Stimulated activated CD8-positive, alpha-beta memory T cell treated with anti-CD3 and anti-CD28 coated beads, Interleukin-15, amount 100 ng/mL, for 48 hours (primary cell): ENCODE measurements around the gene AKAP1.
"Not testable (repeated sequence)": the region's sequence is repeated elsewhere in the genome, so short reads cannot be mapped to it uniquely, and the experiment has no call there.

ENCODE experiments used
- DNase-seq, 2 donors: peaks; one replicate each; pipeline ENCODE4 v3.0.0-alpha.2; 2020; ENCODE audit warnings: low read depth in 2 of 2

AKAP1 gene

DNA sequence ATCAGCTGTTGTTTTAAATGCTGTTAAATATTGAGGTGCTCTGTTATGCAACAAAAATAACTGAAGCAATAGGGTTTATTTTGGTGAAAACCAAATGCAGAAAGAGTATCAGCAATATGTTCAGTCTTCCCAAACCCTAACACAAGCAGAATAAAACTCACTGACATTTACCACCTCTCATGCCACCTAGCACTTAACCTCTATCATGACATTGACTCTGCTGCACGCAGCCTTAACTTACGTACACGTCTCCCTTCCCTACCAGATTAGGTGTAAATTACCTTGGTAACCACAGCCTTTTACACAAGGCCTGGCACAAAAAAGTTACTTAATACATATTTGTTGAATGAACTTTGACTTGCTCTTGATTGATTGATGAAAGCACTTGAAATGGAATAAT is 9.9 kb upstream of the AKAP1 start:
- no peak for DNase-seq

DNA sequence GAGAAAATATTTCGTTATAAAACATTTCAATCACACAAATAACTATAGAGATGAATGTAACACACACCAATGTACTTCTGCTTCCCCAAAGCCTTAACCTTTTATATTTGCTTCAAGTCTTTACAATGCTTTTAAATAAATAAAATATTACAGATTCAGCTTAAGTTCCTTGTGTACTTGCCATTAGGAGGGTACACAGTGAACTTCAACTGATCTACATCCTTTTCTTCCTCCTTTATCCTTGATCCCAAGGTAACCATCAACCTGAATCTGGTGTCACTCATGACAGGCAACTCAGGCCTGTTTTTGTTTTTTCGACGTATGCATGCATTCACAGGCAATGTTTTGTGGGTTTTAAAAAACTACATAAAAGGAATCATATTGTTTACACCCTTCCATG is 9.3 kb upstream of the AKAP1 start:
- DNase-seq: no peak

DNA sequence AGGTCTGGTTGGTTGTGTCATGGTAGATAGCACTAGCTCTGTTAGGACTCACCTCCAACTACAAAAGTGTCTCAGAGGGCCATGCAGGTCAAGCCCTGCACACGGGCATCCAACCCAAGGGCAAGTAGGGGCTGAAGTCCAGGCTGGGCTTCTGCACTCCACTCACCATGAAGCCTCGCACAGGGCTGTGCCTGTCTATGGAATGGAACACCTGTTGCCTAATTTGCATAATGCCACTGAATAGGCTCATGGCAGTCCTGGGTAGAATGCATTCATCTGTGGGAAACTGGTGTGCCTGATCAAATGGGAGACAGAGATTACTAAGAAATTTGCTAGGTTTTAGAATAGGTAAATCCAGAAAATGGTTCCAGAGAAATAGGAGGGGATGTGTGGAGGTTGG is 8.0 kb upstream of the AKAP1 start:
- DNase-seq: no peak

DNA sequence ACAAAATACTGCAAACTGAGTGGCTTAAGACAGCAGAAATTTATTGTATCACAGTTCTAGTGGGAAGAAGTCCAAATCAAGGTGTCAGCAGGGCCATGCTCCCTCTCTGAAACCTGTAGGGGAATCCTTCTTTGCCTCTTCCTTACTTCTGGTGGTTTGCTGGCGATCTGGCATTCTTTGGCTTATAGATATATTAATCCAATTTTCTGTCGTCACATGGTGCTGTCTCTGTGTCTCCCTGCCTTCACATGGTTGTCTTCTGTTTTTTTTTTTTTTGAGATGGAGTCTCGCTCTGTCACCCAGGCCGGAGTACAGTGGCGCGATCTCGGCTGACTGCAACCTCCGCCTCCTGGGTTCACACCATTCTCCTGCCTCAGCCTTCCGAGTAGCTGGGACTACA is 6.8 kb upstream of the AKAP1 start:
- no peak for DNase-seq

DNA sequence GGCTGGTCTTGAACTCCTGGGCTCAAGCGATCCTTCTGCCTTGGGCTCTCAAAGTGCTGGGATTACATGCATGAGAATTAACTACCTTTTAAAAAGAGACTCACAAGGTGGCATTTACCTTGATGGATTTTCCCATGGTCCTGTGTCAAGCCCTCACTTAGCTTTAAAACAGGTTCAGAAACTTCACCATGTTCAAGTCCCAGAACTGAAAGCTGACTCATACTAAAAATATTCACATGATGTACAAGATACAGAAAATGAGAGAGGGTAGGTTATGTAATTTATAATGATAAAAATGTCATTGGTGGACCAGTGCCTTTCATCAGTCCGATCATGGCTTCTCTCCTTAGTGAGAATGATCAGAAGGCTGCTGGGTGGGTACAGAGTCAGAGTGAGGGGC is 4.3 kb upstream of the AKAP1 start:
- no peak for DNase-seq

DNA sequence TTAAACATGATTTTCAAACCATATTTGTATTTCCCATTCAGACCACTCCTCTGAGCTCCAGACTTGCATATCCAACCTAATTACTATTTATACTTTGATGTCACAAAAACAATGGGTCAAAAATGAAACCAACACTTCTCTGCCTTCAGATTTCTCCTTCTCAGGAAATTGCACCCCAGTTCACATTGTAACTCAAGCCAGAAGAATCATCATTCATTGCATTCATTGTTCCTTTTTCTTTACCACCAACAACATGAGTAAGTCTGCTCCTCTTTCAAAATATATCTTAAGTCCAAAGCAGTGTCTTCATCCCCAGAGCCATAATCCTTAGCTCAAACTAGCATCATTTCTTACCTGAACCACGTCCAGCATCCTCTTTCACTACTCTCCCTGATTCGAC is 2.6 kb upstream of the AKAP1 start:
- DNase-seq: no peak

DNA sequence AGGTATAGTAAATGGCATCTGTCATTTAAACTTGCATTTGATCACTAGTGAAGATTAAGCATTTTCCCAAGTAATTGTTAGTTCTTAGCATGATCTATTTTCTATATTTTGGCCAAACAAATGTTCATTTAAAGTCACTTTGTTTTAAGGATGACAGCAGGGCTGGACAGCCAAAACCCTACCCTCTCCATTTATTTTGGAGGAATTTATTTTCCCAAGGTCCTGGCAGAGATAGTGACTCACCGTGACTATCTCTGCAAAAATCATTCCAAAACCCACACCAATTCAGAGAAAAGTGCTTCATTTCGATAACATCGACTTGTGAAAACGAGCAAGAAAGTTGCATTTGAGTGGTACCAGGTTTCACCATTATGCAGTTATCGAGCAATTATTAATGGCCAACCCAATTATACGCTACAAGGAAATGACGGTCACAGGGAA is 665 bp upstream of the AKAP1 start:
- no peak for DNase-seq

DNA sequence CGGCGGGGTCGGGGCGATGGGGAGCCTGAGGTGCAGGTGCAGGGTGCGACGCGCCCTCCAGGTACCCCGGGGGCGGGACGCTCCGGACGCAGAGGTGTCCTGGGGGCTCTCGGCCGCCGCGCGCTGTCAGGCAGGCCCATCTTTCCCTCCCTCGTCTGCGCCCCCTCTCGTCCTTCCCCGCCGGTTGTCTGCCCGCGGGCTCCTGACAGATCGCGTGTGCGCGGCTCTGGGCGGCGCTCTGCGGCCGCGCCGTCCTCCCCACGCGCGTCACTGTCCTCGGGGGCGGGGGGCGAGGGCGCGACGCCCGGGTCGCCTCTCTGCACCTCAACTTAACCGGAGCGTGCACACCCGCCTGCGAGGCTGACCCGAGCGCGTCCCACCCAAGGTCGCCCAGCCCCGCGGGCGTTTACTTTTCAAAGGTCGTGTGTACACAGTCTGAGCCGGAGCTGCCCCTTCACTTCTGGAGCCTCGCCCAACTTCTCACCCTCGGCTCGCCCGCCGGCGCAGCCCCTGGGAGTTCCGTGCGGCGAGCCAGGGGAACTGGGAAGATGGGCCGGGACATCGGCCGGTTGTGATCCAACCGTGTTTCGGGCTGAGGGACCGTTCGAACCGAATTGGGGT is 512 bp downstream of the AKAP1 start:
- DNase-seq: peak; percentile 28 to 30

DNA sequence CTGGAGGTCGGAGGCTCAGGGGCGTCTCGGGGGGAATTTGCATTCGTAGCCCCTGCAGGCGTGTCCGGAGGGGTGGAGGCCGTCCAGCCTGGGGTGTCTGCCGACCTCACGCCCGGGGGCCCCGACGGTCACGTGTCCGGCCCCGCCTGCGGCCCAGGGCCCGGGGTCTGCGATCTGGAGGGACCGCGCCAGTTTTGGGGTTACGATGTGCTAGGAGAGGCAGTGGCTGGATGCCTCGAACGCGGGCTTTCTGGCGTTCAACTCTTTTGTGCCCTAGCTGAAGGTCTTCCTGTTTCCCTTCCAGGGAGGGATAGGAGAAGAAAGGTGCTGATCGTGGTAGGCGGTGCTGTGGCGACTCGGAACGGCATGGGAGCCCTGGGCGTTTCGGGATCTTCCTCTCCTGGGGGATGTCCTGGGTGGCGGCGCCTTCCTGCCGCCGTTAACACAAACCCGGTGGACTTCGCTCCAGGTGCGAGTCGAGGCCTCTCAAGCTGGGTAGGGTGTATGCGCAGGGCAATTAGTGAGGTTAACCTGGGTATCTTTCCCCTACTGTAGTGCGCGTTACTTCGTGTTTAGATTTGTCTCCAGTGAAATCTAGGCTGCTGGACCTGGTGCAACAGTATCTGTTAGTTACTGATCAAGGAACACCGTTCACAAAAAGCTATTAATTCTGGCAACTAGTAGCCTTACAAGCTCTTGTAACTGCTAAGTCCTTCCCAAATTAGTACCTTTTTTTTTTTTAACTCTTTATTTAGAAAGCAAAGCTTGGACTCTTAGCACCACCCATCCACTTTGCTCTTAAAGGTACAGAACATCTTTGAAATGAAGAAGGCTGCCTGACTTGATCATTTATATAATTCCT is 1.3 kb downstream of the AKAP1 start:
- DNase-seq: no peak

DNA sequence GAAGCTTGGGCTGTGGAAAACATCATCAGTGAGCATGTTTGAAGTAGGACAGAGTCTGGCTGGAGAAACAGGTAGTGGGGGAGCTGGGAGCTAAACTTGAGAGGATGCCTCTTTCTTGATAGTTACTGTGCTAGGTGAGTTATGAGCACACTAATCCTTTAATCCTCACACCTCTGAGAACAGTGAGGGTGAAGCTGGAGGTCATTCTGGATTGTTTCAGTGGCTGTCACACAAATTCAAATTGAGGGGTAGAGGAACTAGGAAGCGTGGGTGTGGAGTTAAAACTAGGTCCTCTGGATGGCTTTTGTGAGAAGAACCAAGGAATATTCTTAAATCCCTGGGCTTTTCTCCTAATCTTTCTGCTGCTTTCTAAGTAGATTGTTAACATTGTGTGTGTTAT is 3.3 kb downstream of the AKAP1 start:
- no peak for DNase-seq

DNA sequence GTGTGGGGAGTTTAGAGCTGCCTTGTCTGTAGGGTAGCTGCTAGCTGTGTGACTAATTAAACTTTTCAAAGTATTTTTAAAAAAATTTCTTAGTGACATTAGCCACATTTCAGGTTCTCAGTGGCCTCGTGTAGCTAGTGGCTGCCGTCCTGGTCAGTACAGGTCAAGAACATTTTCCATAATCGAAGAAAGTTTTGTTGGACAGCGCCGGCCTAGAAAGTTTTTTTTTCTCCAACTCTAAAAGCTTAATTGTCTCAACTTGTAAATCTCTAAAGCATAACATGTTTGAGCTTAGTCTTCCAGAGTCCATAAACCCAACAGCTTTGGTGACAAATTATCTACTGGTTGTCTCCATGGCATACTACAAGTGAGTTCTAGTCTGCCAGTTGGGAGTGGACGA is 4.3 kb downstream of the AKAP1 start:
- DNase-seq: no peak

DNA sequence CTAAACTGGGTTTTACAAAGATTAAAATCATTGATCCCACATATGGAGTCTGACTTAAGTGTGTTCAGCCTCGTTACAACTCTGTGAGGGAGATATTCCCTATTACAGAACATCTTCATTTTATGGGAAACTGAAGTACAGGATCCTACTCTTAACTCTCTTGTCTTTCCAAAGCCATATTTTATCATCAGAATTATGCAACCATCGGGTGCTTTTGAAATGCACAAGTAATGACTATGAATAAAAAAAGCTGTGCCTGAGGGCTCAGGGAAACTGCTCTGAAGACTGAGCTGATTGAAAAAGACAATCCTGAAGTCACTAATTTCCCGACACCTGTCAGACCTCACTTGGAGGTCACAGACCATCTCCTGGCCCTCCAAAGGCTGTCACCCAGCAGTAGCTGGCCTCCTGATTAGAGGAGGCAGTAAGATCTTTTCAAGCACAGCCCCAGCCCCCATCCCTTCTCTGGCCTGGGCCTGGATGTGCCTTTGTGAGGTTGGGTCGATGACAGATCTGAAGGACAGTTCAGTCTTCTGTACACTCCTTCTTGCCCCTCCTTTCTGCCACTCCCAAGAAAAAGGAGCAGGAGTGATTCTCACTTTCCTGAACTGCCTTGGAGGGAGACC is 5.6 kb downstream of the AKAP1 start:
- no peak for DNase-seq

DNA sequence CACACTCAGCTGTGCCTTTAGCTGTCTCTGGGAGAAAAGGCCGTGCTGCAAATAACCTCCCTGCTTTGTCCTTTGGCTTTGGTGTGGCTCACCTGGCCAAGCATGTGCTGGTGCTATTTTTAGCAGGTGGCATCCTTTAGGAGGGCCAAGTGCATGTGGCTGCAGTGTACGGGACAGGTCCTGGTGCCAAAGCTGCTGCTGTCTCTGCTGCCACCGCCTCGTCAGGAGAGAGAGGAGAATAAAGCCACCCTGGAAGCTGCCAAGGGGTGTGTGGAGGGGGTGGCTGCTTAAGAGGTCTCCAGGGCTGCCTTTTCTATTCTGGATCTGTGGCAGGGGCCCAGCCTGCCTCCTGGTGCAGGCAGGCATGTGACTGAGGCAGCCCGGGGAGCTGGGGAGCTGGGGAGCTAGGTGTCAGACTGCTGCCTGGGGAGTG is 6.2 kb downstream of the AKAP1 start:
- no peak for DNase-seq

DNA sequence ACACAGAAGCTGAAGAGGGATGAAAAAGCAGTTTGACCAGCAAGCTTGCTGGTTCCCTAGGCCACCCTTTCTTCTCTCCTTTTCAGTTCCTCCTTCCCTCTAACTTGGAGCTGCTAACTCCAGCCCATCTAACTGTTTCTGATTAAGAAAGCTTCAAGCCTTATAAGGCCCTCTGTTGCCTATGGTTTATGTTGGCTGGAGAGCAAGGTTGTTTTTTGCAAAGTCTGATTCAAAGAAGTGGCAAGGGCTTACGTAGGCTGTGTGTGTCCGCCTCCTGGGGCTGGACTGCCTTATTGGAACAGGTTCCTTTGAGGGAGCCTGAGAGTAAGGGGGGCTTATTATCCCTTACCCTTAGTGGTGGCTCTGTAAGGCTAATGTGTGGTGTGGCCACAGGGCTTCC is 7.1 kb downstream of the AKAP1 start:
- no peak for DNase-seq

DNA sequence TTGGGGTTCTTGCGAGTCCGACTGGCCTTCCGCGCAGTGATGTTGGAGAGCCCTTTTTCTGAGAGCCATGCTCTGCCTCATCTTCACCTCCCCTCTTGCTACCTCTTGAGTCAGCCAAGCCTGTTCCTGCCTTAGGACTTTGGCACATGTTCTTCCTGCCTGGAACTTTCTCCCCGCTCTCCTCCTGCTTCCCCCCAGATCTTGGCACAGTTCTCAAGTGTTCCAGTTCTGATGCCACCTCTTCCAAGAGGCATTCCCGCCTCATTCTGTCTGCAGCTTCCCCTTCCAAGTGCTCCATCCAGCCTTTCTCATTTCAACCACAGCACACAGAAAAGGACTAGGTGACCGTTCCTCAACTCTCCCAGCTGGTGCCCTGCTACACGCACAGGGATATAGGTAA is 7.7 kb downstream of the AKAP1 start:
- no peak for DNase-seq

DNA sequence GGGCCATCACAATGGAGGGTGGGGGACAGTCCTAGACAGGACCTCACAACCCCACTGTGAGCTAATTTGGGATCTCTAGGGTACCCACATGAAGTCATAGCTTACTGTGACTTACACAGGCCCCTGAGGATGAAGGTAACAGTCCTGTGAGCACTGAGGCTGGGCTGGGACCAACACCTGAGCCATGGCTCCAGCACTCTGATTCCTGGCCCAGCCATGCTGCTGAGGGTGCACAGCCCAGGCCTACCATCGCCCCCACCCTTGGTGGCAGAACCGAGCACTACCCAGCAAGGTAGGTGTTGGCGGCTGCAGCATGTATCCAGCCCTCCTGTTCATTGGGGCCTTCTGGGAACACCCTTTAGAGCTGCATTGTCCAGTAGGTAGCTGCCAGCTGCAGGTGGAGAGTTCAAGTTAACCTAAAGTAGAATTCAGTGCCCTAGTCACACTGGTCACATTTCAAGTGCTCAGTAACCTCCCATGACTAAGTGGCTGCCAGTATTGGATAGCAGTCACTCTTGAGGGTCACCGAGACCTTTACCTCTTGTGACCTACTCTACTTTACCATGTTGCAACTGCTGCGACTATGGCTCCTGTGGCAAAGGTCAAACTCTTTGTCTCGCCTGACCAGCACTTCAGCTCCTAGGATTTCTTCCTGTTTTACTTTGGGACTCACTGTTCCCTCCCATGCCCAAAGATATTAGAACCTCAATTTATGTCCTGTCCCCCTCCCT is 11.6 kb downstream of the AKAP1 start:
- no peak for DNase-seq

DNA sequence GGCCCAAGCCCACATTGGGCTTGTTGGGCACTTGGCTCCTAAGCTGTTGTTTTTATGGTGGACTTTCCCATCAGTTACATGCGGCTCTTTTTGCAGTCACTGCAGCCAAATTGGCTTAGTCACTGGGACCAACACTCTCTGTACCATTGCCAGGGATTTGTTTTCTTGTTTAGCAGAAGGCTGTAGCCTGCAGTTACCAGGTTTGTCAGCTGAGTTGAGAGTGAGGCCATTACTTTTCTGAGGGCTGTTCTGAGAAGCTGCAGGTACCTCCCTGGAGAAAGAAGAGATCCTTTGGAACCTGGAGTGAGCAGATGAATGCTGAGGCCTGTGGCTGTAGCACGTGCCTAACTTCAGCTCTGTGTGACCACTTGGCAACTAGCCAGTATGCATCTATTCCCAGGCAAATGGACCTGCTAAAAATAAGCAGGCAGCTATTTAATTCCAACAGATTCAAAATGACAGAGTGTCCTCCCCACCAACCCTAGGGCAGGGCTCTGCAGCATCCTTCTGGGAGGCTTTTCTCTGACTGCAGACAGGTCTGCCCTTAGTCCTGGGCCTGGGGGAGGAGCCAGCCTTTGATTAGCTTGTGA is 12.9 kb downstream of the AKAP1 start:
- no peak for DNase-seq

DNA sequence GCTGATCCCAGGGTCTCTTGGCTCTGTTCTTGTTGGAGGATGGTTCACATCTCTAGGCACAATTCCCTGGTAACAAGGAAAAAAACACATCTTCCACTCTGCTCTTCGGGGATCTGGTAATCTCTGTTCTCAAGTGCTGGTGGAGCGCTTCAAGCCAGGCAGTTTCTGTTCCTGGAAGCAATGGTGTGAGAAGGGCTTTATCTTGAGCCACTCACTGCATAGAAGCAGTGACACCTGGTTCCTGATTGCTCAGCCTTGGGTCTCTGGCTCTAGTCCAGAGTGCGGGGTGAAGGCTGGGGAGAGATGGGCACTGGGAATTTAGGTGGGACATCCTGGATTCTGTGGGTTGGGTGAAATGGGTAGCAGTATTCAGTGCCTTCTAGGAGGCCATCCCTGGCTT is 14.1 kb downstream of the AKAP1 start:
- no peak for DNase-seq

DNA sequence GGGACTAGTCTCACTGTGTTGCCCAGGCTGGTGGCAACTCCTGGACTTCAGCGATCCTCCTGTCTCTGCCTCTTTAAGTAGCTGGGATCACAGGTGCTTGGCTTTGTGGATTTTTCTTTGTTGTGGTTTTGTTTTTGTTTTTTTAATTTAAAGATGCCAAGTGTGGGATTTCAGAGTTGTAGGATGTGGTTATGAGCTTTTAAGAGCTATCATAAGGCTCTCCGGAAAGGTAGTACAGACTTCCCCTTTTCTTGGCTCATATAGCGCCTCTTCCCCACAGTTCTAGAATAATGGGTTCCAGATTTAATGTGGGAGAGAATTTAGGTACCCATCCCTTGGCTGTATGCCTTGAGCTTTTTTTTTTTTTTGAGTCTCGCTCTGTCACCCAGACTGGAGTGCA is 17.1 kb downstream of the AKAP1 start:
- DNase-seq: no peak

DNA sequence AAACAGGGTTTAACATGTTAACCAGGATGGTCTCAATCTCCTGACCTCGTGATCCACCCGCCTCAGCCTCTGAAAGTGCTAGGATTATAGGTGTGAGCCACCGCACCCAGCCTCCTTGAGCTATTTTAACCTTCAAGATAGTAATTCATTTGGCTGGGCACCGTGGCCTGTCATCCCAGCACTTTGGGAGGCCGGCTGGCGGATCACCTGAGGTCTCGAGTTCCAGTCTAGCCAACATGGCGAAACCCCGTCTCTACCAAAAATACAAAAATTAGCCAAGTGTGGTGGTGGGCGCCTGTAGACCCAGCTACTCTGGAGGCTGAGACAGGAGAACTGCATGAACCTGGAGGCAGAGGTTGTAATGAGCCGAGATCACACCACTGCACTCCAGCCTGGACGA is 17.6 kb downstream of the AKAP1 start:
- DNase-seq: not testable (repeated sequence)

DNA sequence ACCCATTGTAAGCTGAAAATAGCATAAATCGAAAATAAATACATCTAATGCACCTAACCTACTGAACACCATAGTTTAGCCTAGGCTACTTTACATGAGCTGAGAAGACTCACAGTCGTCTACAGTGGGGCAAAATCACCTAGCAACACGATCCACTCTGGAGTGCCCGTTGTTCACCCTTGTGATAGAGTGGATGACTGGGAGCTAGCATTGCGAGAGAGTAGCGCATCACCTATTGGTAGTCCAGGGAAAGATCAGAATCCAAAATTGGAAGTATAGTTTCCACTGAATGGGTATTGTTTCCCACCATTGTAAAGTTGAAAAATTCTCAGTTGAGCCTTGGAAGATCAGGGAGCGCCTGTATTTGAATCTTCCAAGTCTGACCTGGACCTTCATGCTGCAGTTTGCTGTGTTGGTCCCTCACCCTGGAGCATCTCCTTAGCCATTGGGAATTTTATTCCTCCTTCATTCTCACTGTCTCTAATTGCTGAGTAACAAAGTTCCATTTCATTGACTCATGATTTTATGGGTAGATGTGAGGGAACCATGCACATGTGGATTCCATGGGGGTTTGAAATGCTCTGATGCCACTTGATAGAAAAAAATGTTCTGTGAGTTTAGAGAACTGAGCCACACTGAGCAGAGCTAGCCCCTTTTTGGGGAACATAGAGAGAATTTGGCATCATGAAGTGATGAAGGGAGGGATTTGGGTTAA is 19.6 kb downstream of the AKAP1 start:
- no peak for DNase-seq
